Endothelial cell of hepatic sinusoid (primary cell): Measurements from ENCODE around the gene TBX20.

Source experiments
- in situ Hi-C: cut with HindIII; loops from 2 replicates; pipeline ENCODE4 v1.10.0; 2017; ENCODE audit warnings: low sequenced_read_pairs

The TBX20 gene

GRCh38 chr7:35253710-35254495 is at the start of gene TBX20:
TBX20 (minus strand) TSS chr7:35254100; CDS start chr7:35253620, 480 bp downstream.
- in situ Hi-C loops: no loop called here

DNA sequence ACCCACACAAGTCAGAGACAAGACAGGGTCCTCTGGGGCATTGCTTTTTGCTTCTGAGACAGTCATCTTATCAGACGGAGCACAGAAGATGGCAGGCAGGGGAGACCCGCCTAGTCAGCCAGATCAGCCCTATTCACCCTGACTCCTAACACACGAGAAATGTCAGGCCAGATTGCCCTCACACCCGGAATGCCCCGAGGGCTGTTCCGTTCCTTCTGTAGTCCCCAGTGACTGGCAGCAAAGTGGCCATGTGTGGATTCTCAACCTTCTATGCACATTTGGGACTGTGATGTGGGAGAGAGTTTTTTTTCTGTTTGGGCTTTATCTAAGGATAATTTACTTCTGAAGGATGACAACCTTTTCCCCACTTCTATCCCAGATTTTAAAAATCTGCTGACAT is 35.5 kb upstream of the TBX20 start:
- in situ Hi-C loops: no loop called here

GRCh38 chr7:35286986-35287385 is 33.1 kb upstream of the TBX20 start:
- in situ Hi-C loops: no loop called here

DNA sequence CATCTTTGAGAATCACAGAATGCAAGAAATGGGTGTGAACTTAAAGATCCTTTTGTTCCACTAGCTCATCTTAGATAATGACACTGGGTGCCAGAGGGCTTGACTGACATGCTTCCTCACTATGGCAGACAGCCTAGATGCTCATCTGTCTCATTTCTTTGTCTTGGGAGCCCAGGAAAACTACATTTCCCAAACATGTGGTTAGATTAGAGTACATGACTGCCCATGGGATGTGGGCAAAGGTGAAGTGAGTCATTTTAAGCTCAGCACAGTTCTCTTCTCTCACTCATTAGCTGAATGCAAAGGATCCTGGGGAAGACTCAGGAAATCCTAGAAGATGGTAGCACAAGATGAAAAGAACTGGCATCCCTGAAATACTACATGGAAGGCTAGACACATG is 32.5 kb upstream of the TBX20 start:
- in situ Hi-C loops: no loop called here

DNA sequence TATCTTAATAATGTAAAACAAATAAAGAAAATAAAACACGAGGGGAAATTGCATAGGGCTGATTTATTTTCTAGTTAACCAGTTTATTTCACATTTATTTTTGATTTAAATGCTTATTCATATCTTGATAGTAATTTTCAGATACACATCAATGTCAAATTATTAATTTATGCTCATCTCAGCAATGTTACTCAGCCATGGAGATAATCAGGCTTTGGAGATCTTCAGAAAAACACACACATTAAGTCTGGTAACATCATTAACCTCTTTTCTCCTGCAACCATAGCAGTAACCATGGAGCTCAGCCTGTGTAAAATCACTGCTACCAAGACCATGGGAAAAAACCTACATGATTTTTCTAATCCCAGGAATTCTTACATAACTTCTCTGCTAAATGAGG is 31.9 kb upstream of the TBX20 start:
- in situ Hi-C loops: no loop called here

DNA sequence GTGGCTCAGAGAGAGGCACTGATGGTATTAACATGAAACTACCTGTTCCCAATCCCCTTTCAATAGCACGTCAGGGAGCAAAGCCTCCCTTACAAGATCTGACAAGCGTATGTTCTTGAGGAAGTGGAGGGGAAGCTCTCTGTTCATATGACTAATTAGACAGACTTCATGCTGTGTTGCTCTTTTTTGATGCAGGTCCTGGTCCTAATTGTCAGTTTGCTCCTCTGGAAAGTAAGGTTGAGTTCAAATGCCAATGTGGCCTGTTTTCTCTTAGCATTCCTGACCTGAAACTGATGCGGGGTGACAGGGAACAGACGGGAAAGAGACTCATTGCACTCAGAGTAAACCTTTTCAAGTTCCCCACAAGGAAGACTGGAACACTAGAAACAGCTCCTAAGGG is 27.0 kb upstream of the TBX20 start:
- in situ Hi-C loops: no loop called here

DNA sequence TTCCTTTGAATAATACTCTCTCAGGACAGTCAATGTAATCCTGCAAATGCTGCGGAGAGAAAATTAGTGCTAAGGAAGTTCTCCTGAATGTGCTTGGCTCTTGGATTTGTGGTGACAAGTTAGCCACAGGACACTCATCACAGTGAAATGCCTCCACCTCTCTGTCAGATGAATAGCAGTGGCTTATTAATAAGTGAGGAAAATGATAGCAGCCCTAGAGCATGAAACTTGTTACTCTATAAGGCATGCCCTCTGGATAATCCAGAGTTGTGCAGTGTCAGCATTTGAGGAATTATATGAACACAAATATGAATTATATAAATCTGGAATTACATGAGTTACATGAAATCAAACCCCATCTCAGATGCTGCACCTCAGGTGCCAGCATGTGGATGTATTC is 23.5 kb upstream of the TBX20 start:
- in situ Hi-C loops: no loop called here

DNA sequence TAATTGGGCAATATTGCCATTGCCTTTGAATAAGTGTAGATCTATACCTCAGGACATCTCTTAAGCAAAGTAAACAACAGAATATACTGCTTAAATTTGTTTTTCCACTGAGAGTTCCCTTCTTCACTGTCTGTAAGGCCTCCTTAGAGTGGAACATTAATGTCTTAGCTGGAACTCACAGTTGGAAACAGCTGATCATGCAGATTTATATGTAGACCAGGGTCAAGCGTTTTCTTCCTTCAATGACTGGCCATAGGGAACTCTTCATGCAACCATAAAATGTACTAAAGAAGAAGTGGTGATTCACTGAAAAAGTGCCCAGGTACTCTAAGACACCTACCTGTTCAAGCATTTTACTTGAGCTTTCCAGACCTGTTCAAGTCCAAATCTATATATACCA is 18.3 kb upstream of the TBX20 start:
- in situ Hi-C loops: no loop called here

GRCh38 chr7:35268953-35269352 is 15.1 kb upstream of the TBX20 start:
- in situ Hi-C loops: no loop called here

DNA sequence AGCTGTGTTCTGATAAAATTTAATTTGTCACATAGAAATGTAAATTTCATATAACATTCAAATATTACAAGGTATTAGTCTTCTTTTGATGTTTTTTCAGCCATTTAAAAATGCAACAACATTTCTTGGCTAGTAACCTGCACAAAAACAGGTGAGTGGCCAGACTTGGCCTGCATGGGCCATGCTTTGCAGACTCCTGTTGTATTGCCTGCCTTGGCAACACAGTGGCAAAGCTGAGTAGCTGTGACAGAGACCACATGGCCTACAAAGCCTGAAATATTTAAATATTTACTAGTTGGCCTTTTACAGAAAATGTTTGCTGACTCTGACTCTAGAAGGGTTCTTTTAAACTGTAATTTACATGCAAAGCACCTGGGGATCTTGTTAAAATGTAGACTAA is 13.5 kb upstream of the TBX20 start:
- in situ Hi-C loops: no loop called here

- in situ Hi-C loops: no loop called here
Observed at GRCh38 chr7:35263396-35263795, 9.5 kb upstream of the TBX20 start.

GRCh38 chr7:35261476-35262285 is 7.8 kb upstream of the TBX20 start:
- in situ Hi-C loops: no loop called here

DNA sequence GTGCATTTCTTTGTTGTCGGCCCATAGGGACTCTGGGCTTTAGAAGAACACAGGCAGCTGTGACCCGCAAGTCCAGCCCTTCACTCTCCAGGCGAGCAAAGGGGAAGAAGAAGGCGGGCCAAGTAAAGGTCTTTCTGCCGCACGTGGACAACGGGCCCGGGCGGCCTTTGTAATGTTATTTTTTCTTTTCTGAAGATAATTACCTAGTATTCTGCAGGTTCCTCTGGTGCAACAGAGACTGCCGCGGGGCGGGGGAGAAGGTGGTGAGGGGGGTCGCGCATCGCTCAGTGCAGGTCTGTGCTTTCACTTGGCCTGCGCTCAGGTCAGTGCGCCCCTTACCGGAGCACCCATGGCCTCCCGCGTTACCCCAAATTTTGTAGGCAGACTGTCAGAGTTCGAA is 7.1 kb upstream of the TBX20 start:
- in situ Hi-C loops: no loop called here

GRCh38 chr7:35260246-35260645 is 6.3 kb upstream of the TBX20 start:
- in situ Hi-C loops: no loop called here

GRCh38 chr7:35259523-35259908 is 5.6 kb upstream of the TBX20 start:
- in situ Hi-C loops: no loop called here

DNA sequence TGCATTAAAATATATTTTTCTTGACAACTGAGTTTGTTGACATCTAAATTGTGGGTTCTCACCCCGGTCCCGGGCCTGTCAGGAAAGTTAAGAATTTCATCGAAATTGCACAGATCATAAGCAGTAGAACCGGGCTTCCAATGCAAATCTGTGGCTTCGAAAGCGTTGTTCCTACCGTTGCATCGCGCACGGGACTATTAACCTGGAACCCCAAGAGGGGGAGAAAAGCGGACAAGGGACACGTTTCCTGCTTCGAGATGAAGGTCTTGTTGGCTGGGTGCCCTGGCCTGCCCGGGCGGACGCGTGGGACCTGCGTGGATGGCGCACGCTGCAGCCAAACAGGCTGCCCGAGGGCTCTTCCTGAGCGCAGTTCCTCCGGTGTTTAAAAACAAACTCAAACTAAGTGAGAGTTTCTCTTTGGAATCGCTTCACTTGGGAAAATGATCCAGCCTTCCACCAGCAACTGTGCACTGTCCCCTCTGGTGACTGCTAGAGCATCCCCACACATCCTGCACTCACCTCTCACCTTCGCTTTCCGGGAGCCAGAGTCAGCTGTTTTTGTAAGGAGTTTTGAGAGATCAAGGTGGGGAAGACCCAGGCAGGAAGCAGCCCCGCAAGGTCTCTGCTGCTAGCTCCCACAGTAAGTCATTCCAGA is 5.1 kb upstream of the TBX20 start:
- in situ Hi-C loops: no loop called here

DNA sequence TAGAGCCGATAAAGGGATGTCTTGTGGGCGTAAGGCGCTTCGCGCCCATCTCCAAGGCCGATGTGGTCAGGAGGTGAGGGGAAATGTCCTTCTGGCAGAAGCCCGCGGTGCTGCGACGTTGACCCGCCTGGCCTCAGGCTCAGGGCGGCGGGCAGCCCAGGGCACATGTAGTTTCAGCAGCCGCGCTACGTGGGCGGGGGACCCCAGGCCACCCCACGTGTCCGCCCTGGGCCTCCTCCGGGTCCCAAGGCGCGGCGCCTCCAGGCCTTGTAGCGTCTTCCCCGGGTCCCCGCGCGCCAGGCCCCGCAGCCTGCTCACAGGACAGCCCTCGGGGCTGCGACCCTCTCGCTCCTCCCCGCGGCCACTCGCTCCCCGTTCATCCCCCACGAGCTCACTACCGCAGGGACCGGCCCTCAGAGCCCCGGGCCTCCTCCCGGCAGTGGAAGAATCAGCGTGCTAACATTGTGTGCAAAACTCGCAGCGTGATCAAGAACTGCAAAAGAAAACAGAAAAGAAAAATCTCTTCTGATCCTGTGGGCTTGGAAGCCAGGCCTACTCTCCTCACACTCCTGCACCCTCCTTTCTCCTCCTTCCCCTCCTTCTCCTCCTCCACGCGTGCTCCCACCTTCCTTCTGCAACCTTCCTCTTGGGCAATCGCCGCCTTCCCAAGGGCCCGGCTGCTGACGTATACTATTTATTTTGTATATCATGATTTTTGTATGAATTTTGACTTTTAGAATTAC is 4.4 kb upstream of the TBX20 start:
- in situ Hi-C loops: no loop called here

- in situ Hi-C loops: no loop called here
Observed at GRCh38 chr7:35257251-35258124, 3.6 kb upstream of the TBX20 start.

- in situ Hi-C loops: no loop called here
Observed at GRCh38 chr7:35256256-35257175, 2.6 kb upstream of the TBX20 start.
